Left lung (tissue), 10 donors: Measurements from ENCODE around the gene RPS21. TPM values are rescaled to one million over a fixed set of nuclear protein-coding genes. Genes with fewer than 3 reads are reported as not detected.
A peak's percentile ranks its signal among the peaks of the same experiment; 100 is the strongest.

Source experiments
- ATAC-seq: fragments of 200-7000 bp; cut with Tn5 transposase; one replicate; pipeline ENCODE4 v1.9.1; 2020; ENCODE audit warnings: moderate library complexity
- DNase-seq, 4 donors: peaks; one replicate each; pipeline ENCODE4 v3.0.0-alpha.2; 2013 to 2020
- H3K27ac ChIP-seq, 2 donors: fragments of 200-600 bp; sonication (generic) in 1 of 2; one replicate each; pipeline versions ENCODE4 v1.5.0 to v1.8.0; 2020 to 2021
- H3K27me3 ChIP-seq, 2 donors: fragments of 200-600 bp; sonication (generic) in 1 of 2; one replicate each; pipeline versions ENCODE4 v1.5.0 to v1.8.0; 2020 to 2021
- H3K36me3 ChIP-seq, 2 donors: fragments of 200-600 bp; sonication (generic) in 1 of 2; one replicate each; pipeline versions ENCODE4 v1.5.0 to v1.8.0; 2020 to 2021
- H3K4me1 ChIP-seq, 2 donors: fragments of 200-600 bp; one replicate each; pipeline ENCODE4 v1.8.0; 2021
- H3K4me3 ChIP-seq, 2 donors: fragments of 200-600 bp; sonication (generic) in 1 of 2; one replicate each; pipeline versions ENCODE4 v1.5.0 to v1.8.0; 2020 to 2021; ENCODE audit warnings: mild to moderate bottlenecking in 1 of 2
- H3K9me3 ChIP-seq, 2 donors: fragments of 200-600 bp; sonication (generic) in 1 of 2; one replicate each; pipeline versions ENCODE4 v1.5.0 to v1.8.0; 2020 to 2021
- intact Hi-C, 2 donors: fragments of 100-400 bp; cut with DNase I; formaldehyde crosslinking; loops; one replicate each; pipeline versions ENCODE4 v1.11.2 to v1.14.2; 2022
- polyA plus RNA-seq, 6 donors: library from polyadenylated mRNA; unstranded; fragments of 120-200 nt; gene quantifications; one replicate each; pipeline ENCODE4 v1.2.1, GENCODE V29; 2013; ENCODE audit not compliant: insufficient read length in 6 of 6
- total RNA-seq, 2 donors: library from RNA; stranded (reverse); fragmentation: NEBNext Ultra II Directional; extraction: Animal tissue kit (Norgen Biotek cat#: 25700); gene quantifications; one replicate each; pipeline ENCODE4 v1.2.1, GENCODE V29; 2021
- TF ChIP-seq, protein P1 (sequence below), 2 donors: fragments of 200-600 bp; sonication (generic) in 1 of 2; IDR thresholded peaks; one replicate each; pipeline versions ENCODE4 v1.5.0 to v1.8.0; 2021; ENCODE audit warnings: antibody characterized with exemption in 2 of 2
- donor health status: DM: no; HTN: yes; CAD: no.
- donor health status: DM: no; HTN: no; CAD: no.

Gene RPS21
- total and polyA plus RNA-seq, 8 donors, result 928 to 1,176 (median 1,013) TPM

DNA sequence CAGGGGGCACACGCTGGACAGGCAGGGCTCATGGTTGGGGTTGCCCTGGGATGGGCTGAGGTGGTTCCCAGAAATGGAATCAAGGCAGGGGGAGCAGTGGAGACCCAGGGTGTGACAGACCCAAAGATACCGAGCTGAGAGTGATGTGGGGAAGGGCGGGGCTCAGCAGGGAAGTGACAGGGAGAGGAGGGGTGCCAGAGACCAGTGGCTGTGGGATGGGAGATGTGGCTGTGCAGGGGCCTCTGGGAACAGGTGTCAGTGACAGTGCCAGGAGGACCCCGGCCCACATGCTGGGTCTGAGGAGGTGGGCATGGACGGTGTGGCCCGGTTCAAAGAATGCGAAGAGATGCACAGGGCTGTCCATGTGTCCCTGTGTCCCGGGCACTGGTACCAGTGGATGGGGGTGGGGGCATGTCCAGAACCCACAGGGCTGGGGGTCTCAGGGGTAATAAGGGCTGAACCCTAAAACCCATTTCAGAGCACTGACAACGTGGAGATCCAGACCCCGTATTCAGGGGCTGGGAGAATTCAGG lies 19.1 kb downstream of the RPS21 start:
- ATAC-seq (no peak), DNase-seq (no peak)
- Histone ChIP-seq H3K4me1 (peaks cover 20 to 39% of the 10 kb centered on the region in 2 donors), H3K27ac (no peak overlapping the region), H3K36me3 (peaks cover 0 to 12% of the 10 kb centered on the region in 2 donors), H3K9me3 (no peaks in the 10 kb centered on the region), H3K4me3 (peak overlapping the region; percentile 45 to 57), H3K27me3 (peaks cover 0 to 9% of the 10 kb centered on the region in 2 donors)
- intact Hi-C loops, result no loop called here
- TF ChIP-seq, protein P1, sequence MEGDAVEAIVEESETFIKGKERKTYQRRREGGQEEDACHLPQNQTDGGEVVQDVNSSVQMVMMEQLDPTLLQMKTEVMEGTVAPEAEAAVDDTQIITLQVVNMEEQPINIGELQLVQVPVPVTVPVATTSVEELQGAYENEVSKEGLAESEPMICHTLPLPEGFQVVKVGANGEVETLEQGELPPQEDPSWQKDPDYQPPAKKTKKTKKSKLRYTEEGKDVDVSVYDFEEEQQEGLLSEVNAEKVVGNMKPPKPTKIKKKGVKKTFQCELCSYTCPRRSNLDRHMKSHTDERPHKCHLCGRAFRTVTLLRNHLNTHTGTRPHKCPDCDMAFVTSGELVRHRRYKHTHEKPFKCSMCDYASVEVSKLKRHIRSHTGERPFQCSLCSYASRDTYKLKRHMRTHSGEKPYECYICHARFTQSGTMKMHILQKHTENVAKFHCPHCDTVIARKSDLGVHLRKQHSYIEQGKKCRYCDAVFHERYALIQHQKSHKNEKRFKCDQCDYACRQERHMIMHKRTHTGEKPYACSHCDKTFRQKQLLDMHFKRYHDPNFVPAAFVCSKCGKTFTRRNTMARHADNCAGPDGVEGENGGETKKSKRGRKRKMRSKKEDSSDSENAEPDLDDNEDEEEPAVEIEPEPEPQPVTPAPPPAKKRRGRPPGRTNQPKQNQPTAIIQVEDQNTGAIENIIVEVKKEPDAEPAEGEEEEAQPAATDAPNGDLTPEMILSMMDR (IDR thresholded peaks at IDR 0.05), result no peak

DNA sequence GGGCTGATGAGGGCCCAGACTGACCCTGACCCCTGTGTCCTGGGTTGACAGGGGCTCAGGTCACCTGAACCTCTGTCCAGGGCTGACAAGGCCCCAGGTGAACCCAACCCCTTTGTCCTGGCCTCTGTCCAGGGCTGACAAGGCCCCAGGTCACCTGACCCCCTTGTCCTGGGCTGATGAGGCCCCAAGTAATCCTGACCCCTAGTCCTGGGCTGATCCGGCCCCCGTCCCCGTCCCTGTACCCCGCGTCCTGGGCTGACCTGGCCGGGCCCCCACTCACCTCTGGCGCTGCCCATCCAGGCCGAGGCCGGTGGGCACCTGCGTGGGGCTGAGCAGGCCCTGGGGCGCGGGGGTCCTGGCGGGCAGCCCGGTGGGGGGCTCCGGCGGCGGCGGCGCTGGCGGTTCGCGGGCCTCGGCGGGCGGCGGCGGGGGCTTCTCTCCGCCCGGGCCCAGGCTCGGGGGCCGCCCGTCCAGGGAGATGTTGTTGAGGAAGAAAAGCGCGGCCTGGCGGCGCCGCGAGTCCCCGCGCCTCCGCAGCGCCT lies 19.8 kb downstream of the RPS21 start:
- peaks cover 0 to 9% of the 10 kb centered on the region in 2 donors for H3K27me3 ChIP-seq
- peaks cover 0 to 12% of the 10 kb centered on the region in 2 donors for H3K36me3 ChIP-seq
- TF ChIP-seq, protein P1 (IDR thresholded peaks at IDR 0.05), result no peak
- intact Hi-C loops, result no loop called here
- no peak overlapping the region for H3K27ac ChIP-seq
- ATAC-seq (no peak), DNase-seq (no peak)
- peak overlapping the region; percentile 45 to 57 for H3K4me3 ChIP-seq
- H3K4me1 ChIP-seq, result peaks cover 20 to 39% of the 10 kb centered on the region in 2 donors
- H3K9me3 ChIP-seq, result no peaks in the 10 kb centered on the region

DNA sequence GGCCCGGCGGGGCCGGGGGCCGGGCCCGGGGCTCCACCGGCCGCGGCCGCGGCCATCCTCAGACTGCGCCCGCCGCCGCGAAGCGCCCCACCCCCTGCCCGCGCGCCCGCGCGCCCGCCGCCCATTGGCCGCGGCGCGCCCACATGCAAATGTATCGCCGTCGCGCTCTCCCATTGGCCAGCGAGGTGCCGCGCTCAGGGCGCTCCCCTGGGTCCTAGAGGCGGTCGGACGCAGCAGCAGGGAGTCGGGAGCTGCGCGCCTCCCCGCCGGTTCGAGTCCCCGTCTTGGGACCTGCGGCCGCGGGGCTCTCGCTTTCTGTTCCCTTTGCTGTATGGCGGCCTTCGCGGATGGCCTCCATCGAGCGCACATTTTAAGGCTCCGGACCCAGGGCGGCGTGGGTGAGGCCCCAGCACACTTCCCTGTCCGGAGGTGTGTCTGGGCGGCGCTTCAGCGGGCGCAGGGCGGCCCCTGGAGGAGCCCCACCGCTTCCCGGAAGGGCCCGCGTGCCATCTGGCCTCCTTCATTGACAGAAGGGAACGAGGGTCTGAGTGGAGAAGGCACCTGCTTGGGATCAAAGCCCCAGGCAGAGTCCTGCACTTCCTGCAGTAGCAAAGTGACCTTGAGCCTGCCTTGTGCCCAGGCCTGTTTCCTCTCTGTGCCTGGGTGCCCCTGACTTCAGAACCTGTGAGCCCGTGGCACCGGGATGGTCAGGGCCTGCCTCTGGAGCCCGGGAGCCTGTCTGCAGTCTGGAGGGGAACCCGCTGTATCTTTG lies 20.5 kb downstream of the RPS21 start, which contains the start of gene CABLES2:
Gene CABLES2, minus strand, starts transcription at position 65 of the 772 bp plus-strand sequence. Its CDS starts 9 bp downstream, at position 56.
- Histone ChIP-seq H3K9me3 (no peaks in the 10 kb centered on the region), H3K4me1 (peaks cover 20 to 39% of the 10 kb centered on the region in 2 donors), H3K27ac (peak within 1 kb of the TSS in 1 of 2 donors; percentile 65), H3K27me3 (peaks cover 0 to 9% of the 10 kb centered on the region in 2 donors), H3K36me3 (peaks cover 0 to 9% of the 10 kb centered on the region in 2 donors), H3K4me3 (peak within 1 kb of the TSS; percentile 45 to 57)
- DNase-seq, result peak; percentile 89 to 96 (median 95)
- intact Hi-C loops, result no loop called here
- TF ChIP-seq, protein P1 (IDR thresholded peaks at IDR 0.05), result peak in 1 of 2 donors; percentile 56
- peak; percentile 93 for ATAC-seq

DNA sequence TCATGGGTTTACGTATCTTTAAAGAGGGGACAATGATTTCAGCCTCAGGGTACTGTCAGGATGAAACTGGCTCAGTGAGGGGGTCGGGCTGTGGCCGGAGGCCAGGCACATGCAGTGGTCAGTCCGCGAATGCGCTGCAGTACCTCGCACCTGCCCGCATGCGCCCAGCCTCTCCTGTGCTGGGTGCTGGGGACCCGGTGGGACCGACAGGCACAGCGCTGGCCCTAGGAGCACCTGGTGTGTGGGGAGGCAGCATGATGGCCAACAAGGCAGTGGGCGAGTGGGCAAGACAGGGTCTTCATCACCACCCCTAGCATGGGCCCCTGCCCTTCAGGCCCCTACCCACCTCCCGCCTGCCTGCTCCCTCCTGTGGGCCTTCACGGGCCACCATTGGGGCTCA lies 21.2 kb downstream of the RPS21 start:
- peaks cover 0 to 9% of the 10 kb centered on the region in 2 donors for H3K27me3 ChIP-seq
- no peaks in the 10 kb centered on the region for H3K9me3 ChIP-seq
- peak overlapping the region in 1 of 2 donors; percentile 57 for H3K4me3 ChIP-seq
- H3K27ac ChIP-seq, result no peak overlapping the region
- peaks cover 0 to 3% of the 10 kb centered on the region in 2 donors for H3K36me3 ChIP-seq
- DNase-seq, result no peak
- TF ChIP-seq, protein P1 (IDR thresholded peaks at IDR 0.05), result no peak
- ATAC-seq, result no peak
- H3K4me1 ChIP-seq, result peaks cover 20 to 39% of the 10 kb centered on the region in 2 donors
- intact Hi-C loops, result no loop called here

DNA sequence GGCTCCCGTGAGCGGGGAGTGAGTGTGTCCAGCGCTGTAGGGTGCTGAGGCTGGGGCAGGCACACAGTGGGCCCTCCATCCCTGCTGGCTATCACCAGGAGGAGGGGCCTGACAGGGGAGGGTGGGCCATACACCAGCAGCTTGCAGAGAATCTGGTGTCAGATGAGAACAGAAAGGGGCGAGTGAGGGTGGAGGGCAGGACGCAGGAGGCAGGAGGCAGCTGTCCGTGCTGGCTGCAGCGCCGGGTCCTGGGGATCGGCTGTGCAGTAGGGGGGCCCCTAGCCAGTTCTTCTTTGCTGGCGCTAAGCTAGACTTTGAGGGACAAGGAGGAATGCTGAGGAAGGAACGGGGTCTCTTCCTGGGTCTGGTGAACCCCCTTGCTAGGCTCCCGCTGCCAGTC lies 21.7 kb downstream of the RPS21 start:
- ATAC-seq, result no peak
- TF ChIP-seq, protein P1 (IDR thresholded peaks at IDR 0.05), result no peak
- no peak for DNase-seq
- Histone ChIP-seq H3K4me3 (no peak overlapping the region), H3K36me3 (no peaks in the 10 kb centered on the region), H3K27me3 (peaks cover 0 to 9% of the 10 kb centered on the region in 2 donors), H3K27ac (no peak overlapping the region), H3K4me1 (peaks cover 20 to 39% of the 10 kb centered on the region in 2 donors), H3K9me3 (no peaks in the 10 kb centered on the region)
- intact Hi-C loops, result no loop called here
